Type B pancreatic cell (in vitro differentiated cells): ENCODE measurements around the gene PRSS57. TPM values are rescaled to one million over a fixed set of nuclear protein-coding genes. Genes with fewer than 3 reads are reported as not detected.

Experiments used
- DNase-seq: peaks from one replicate; pipeline ENCODE4 v3.0.0; 2021; ENCODE audit warnings: mixed read lengths; ENCODE audit not compliant: unreplicated experiment; ENCODE audit errors: extremely low spot score
- H3K27ac Mint-ChIP-seq: 2 replicates; pipeline ENCODE4 v1.8.0; 2021; ENCODE audit warnings: mild to moderate bottlenecking, mixed read lengths
- H3K27me3 Mint-ChIP-seq: 2 replicates; pipeline ENCODE4 v1.8.0; 2021; ENCODE audit warnings: mixed read lengths
- H3K36me3 Mint-ChIP-seq: 2 replicates; pipeline ENCODE4 v1.8.0; 2021; ENCODE audit warnings: mixed read lengths
- H3K4me1 Mint-ChIP-seq: one replicate; pipeline ENCODE4 v1.8.0; 2021; ENCODE audit warnings: mixed read lengths; ENCODE audit not compliant: unreplicated experiment
- H3K4me3 Mint-ChIP-seq: 2 replicates; pipeline ENCODE4 v1.8.0; 2021; ENCODE audit warnings: mild to moderate bottlenecking, mixed read lengths
- H3K9me3 Mint-ChIP-seq: 2 replicates; pipeline ENCODE4 v1.8.0; 2021; ENCODE audit warnings: mixed read lengths
- total RNA-seq: library from RNA; stranded (reverse); gene quantifications from 2 replicates; pipeline ENCODE4 v1.2.1, GENCODE V29; 2021; ENCODE audit warnings: low replicate concordance
- TF ChIP-seq, protein P1 (sequence below): fragments of 200-600 bp; sonication (generic); conservative IDR thresholded peaks from 2 replicates; pipeline ENCODE4 v1.5.0; 2021; ENCODE audit warnings: antibody characterized with exemption, mild to moderate bottlenecking

Gene PRSS57
- total RNA-seq, 1 donor from 2014 or later, result not detected

DNA sequence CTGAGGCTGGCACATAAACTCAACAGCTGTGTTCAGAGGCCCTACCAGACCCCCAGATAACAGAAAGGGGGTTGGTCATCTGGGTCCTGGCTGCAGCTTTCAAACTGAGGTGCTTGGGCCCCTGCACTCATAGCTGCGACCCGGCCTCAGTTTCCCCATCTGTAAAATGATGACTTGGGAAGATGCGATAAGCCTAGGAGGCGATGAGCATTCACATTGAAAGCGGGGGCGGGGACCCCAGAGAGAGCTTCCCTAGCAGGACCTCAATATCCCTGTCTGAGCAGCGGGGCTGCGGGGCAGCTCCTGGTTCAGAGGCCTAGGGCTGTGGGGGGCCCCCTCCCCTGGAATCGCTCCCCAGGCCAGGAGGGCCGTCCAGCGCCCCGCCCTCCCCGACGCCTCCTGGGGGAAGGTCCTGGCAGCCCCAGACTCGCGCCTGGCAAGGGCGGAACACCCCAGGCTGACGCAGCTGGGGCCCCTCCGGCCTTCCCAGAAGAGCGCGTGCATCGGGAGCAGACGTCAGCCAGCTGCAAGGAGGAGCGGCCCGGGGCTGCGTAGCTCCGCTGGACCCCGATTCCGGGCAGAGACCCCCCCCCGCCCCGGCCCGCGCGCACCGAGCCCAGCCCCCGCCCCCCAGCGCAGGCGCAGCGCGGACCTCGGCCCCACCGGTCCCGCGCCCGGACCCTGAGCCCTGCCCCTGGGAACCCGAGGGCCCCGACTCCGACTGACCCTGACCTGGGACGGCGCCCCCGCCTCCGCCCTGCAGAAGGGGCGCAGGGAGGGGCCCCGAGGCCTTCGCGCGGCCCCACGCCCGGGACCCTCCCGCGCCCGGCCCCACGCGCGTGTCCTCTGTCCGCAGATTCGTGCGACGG lies 15.6 kb downstream of the PRSS57 start:
- peak overlapping the region; percentile 83 for H3K4me3 Mint-ChIP-seq
- no peak overlapping the region for H3K27ac Mint-ChIP-seq
- no peaks in the 10 kb centered on the region for H3K36me3 Mint-ChIP-seq
- no peak for DNase-seq
- TF ChIP-seq, protein P1, sequence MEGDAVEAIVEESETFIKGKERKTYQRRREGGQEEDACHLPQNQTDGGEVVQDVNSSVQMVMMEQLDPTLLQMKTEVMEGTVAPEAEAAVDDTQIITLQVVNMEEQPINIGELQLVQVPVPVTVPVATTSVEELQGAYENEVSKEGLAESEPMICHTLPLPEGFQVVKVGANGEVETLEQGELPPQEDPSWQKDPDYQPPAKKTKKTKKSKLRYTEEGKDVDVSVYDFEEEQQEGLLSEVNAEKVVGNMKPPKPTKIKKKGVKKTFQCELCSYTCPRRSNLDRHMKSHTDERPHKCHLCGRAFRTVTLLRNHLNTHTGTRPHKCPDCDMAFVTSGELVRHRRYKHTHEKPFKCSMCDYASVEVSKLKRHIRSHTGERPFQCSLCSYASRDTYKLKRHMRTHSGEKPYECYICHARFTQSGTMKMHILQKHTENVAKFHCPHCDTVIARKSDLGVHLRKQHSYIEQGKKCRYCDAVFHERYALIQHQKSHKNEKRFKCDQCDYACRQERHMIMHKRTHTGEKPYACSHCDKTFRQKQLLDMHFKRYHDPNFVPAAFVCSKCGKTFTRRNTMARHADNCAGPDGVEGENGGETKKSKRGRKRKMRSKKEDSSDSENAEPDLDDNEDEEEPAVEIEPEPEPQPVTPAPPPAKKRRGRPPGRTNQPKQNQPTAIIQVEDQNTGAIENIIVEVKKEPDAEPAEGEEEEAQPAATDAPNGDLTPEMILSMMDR, result no peak
- H3K4me1 Mint-ChIP-seq, result peaks cover 7% of the 10 kb centered on the region
- H3K9me3 Mint-ChIP-seq, result no peaks in the 10 kb centered on the region
- H3K27me3 Mint-ChIP-seq, result peaks cover 6% of the 10 kb centered on the region

DNA sequence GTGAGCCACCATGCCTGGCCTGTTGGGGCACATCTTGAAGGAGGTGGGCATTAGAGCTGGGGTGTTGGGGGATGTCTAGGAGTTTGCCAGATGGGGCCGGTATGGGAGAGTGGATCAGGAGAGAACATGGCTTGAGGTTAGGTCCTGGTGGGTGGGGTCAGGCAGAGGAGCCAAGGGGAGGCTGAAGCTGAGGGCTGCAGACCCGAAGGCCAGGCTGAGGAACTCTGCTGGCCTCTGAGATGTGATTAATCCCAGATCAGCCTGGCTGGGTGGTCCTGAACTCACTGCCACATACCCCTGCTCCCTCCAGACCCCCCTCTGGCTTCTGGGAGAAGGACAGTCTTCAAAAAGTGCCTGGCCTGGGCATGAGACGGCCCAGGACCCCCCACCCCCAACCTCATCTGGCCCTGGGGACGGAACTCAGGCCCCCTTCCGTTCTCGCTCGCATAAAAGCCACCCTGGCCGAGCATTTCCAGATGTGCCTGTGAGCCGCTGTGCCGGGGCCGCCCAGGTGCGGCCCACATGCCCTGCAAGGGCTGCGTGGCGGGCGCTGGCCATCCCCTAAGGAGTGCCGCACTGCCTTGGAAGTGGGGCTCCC lies 16.4 kb downstream of the PRSS57 start:
- peaks cover 7% of the 10 kb centered on the region for H3K4me1 Mint-ChIP-seq
- no peaks in the 10 kb centered on the region for H3K36me3 Mint-ChIP-seq
- no peak for DNase-seq
- no peaks in the 10 kb centered on the region for H3K9me3 Mint-ChIP-seq
- H3K27me3 Mint-ChIP-seq, result peaks cover 6% of the 10 kb centered on the region
- peak overlapping the region; percentile 83 for H3K4me3 Mint-ChIP-seq
- TF ChIP-seq, protein P1, result no peak
- H3K27ac Mint-ChIP-seq, result peak overlapping the region; percentile 61

DNA sequence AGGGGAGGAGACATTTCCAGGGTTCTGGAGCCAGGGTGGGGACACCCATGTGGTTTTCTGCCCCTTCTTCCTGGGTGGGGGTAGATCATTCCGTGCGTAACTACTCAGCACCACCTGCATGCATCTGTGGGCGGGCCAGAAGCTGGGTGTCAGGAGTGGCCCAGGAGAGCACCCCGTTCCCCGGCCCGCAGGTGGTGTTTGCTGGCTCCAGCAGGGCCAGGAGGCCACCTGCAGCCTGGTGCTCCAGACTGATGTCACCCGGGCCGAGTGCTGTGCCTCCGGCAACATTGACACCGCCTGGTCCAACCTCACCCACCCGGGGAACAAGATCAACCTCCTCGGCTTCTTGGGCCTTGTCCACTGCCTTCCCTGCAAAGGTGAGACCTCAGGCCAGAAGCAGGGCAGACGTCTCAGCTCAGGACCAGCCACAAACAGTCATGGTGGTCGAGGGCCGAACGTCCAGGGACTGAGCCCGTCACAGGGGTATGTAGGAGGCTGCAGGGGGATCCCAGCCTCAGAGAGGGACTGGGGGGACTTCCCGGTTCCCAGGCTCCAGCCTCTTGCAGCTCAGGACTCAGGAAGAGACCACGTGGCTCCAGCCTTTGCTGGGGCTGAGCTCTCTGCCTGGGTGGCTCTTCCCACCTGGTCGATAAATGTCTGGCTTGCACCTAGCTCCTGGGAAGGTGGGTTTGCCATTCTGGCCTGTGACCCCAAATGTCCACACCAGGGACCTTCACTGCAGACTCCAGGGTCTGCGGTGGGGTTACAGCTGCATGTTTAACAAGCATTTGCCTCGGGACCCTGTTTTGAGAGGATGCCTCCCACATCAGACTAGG lies 17.4 kb downstream of the PRSS57 start:
- no peaks in the 10 kb centered on the region for H3K36me3 Mint-ChIP-seq
- peak overlapping the region; percentile 58 for H3K4me3 Mint-ChIP-seq
- TF ChIP-seq, protein P1, result no peak
- H3K9me3 Mint-ChIP-seq, result no peaks in the 10 kb centered on the region
- no peak overlapping the region for H3K27ac Mint-ChIP-seq
- no peak for DNase-seq
- peaks cover 7% of the 10 kb centered on the region for H3K4me1 Mint-ChIP-seq
- H3K27me3 Mint-ChIP-seq, result peaks cover 6% of the 10 kb centered on the region

DNA sequence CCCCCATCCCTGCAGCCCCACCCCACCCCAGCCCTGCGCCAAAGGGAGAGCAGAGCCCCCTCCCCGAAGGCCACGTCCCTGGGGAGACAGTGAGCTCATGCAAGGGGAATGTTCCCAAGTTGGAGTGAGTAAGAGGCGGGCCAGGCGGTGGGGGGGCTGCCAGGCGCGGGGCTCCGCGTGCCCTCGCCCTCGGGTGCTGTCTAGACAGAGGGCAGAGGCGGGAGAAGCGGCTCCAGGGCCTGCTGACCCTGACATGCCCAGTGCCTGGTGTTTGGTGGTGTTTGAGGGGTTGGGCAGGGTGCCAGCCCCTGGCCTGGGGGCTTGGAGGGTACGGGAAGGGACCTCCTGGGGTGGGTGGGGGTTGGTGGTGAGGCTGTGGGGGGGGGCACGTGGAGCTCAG lies 18.1 kb downstream of the PRSS57 start:
- Mint-ChIP-seq H3K4me3 (no peak overlapping the region), H3K27ac (no peak overlapping the region)
- DNase-seq, result no peak

More for the DNA sequence above, 18.1 kb downstream of the PRSS57 start:
- Mint-ChIP-seq H3K4me1 (peaks cover 7% of the 10 kb centered on the region), H3K36me3 (no peaks in the 10 kb centered on the region), H3K27me3 (peaks cover 6% of the 10 kb centered on the region), H3K9me3 (no peaks in the 10 kb centered on the region)
- TF ChIP-seq, protein P1, result no peak
